Prostate gland (tissue), 2 donors: Measurements from ENCODE around the gene LHX5. TPM values are rescaled to one million over a fixed set of nuclear protein-coding genes. Genes with fewer than 3 reads are reported as not detected.

Experiments used
- DNase-seq: peaks from one replicate; pipeline ENCODE4 v3.0.0-alpha.2; 2019; ENCODE audit warnings: low spot score
- H3K27ac ChIP-seq, 2 donors: fragments of 200-600 bp; sonication (generic); 2 replicates each; pipeline ENCODE4 v1.5.1; 2017 to 2019
- H3K27me3 ChIP-seq: fragments of 200-600 bp; sonication (generic); replicated peaks from 2 replicates; pipeline ENCODE4 v1.5.1; 2019; ENCODE audit not compliant: insufficient read depth
- H3K36me3 ChIP-seq, 2 donors: fragments of 200-600 bp; sonication (generic); 1 replicate in 1 of 2; 2 replicates in 1 of 2; pipeline versions ENCODE4 v1.5.1 to v1.8.1; 2017 to 2019
- H3K4me1 ChIP-seq: fragments of 200-600 bp; sonication (generic); replicated peaks from 2 replicates; pipeline ENCODE4 v1.5.1; 2019
- H3K4me3 ChIP-seq, 2 donors: fragments of 200-600 bp; sonication (generic); 2 replicates each; pipeline ENCODE4 v1.5.1; 2017 to 2019
- H3K9me3 ChIP-seq: fragments of 200-600 bp; sonication (generic); 2 replicates; pipeline ENCODE4 v1.5.1; 2017
- CTCF ChIP-seq, 4 experiments: fragments of 200-600 bp in 2 of 4; fragments of 450-650 bp in 2 of 4; sonication (generic) in 2 of 4; IDR thresholded peaks; 1 replicate in 3 of 4; 2 replicates in 1 of 4; pipeline ENCODE4 v1.5.1; 2016 to 2019; ENCODE audit warnings: antibody characterized with exemption in 4 of 4, mild to moderate bottlenecking in 2 of 4, moderate library complexity in 2 of 4
- POLR2A ChIP-seq: fragments of 450-650 bp; IDR thresholded peaks from one replicate; pipeline ENCODE4 v1.6.1; 2016; ENCODE audit warnings: antibody characterized with exemption, mild to moderate bottlenecking
- POLR2AphosphoS5 ChIP-seq: sonication (generic); formaldehyde crosslinking; IDR thresholded peaks from one replicate; pipeline ENCODE4 v1.6.1; 2017; ENCODE audit warnings: antibody characterized with exemption
- WGBS: methylation state at CpG from one replicate; pipeline ENCODE4 v1.1.5; 2018; 5-methylcytosine and 5-hydroxymethylcytosine counted together
- intact Hi-C: fragments of 100-400 bp; cut with DNase I; formaldehyde crosslinking; loops from one replicate; pipeline ENCODE4 v1.14.2; 2022
- total RNA-seq, 2 donors: library from RNA; depleted of rRNA; stranded (reverse); fragments of >200 nt; gene quantifications; one replicate each; pipeline ENCODE4 v1.1.0, GENCODE V29; 2016

The LHX5 gene
- total RNA-seq, 2 donors from 2014 or later = not detected

GRCh38 chr12:113486722-113487121 lies 15.1 kb upstream of the LHX5 start:
- TF ChIP-seq POLR2A (no peak), CTCF (IDR thresholded peaks at IDR 0.05) (no peak), POLR2AphosphoS5 (no peak)
- H3K4me1 ChIP-seq = no peaks in the 10 kb centered on the region
- no peak overlapping the region for H3K27ac ChIP-seq
- DNase-seq = no peak
- no peaks in the 10 kb centered on the region for H3K27me3 ChIP-seq
- no peak overlapping the region for H3K4me3 ChIP-seq
- no peaks in the 10 kb centered on the region for H3K36me3 ChIP-seq
- no peaks in the 10 kb centered on the region for H3K9me3 ChIP-seq
- intact Hi-C loops = no loop called here
- 37% methylated on average over 4 of the region's 4 CpGs for WGBS

GRCh38 chr12:113485330-113485729 lies 13.7 kb upstream of the LHX5 start:
- no peaks in the 10 kb centered on the region for H3K36me3 ChIP-seq
- peaks cover 12% of the 10 kb centered on the region for H3K27me3 ChIP-seq
- no peaks in the 10 kb centered on the region for H3K4me1 ChIP-seq
- no peak overlapping the region for H3K27ac ChIP-seq
- no peaks in the 10 kb centered on the region for H3K9me3 ChIP-seq
- no peak overlapping the region for H3K4me3 ChIP-seq
- intact Hi-C loops = no loop called here
- TF ChIP-seq POLR2A (no peak), POLR2AphosphoS5 (no peak), CTCF (IDR thresholded peaks at IDR 0.05) (no peak)
- no peak for DNase-seq
- WGBS = no CpG with 5 or more reads among the region's 2 CpGs

- DNase-seq = no peak
Observed at GRCh38 chr12:113482334-113482733, 10.7 kb upstream of the LHX5 start.

GRCh38 chr12:113480336-113480971 lies 8.8 kb upstream of the LHX5 start:
- Histone ChIP-seq H3K4me3 (no peak overlapping the region), H3K27ac (no peak overlapping the region), H3K9me3 (no peaks in the 10 kb centered on the region), H3K27me3 (peaks cover 46% of the 10 kb centered on the region), H3K36me3 (no peaks in the 10 kb centered on the region), H3K4me1 (no peaks in the 10 kb centered on the region)
- intact Hi-C loops = no loop called here
- 23% methylated on average over 9 of the region's 9 CpGs for WGBS
- DNase-seq = no peak
- TF ChIP-seq CTCF (IDR thresholded peaks at IDR 0.05) (no peak), POLR2AphosphoS5 (no peak), POLR2A (no peak)

More at GRCh38 chr12:113482334-113482733, 10.7 kb upstream of the LHX5 start:
- Histone ChIP-seq H3K9me3 (no peaks in the 10 kb centered on the region), H3K27me3 (peaks cover 35% of the 10 kb centered on the region), H3K36me3 (no peaks in the 10 kb centered on the region), H3K4me3 (no peak overlapping the region), H3K4me1 (no peaks in the 10 kb centered on the region), H3K27ac (no peak overlapping the region)
- 3% methylated on average over 1 of the region's 1 CpG for WGBS
- no peak for TF ChIP-seq POLR2A
- TF ChIP-seq POLR2AphosphoS5 = no peak
- no peak for TF ChIP-seq CTCF (IDR thresholded peaks at IDR 0.05)
- intact Hi-C loops = no loop called here

- no peak overlapping the region for H3K4me3 ChIP-seq
- no peak overlapping the region for H3K27ac ChIP-seq
- intact Hi-C loops = no loop called here
- WGBS = 3% methylated on average over 61 of the region's 61 CpGs
- H3K9me3 ChIP-seq = no peaks in the 10 kb centered on the region
- DNase-seq = no peak
- no peak for TF ChIP-seq POLR2AphosphoS5
- TF ChIP-seq CTCF (IDR thresholded peaks at IDR 0.05) = no peak
- TF ChIP-seq POLR2A = no peak
- H3K4me1 ChIP-seq = no peaks in the 10 kb centered on the region
- no peaks in the 10 kb centered on the region for H3K36me3 ChIP-seq
- peaks cover 52% of the 10 kb centered on the region for H3K27me3 ChIP-seq
Observed at GRCh38 chr12:113479590-113480335, 8.1 kb upstream of the LHX5 start.
